IPS-20b (cell line): ENCODE data around the gene STK38L.
A peak's percentile ranks its signal among the peaks of the same experiment; 100 is the strongest.

ENCODE experiments used
- H3K27ac ChIP-seq: one replicate; pipeline ENCODE4 v1.5.1; 2013; ENCODE audit warnings: low read length
- H3K27me3 ChIP-seq: 2 replicates; pipeline ENCODE4 v1.6.1; 2013; ENCODE audit warnings: mild to moderate bottlenecking, low read length, inconsistent platforms; ENCODE audit not compliant: insufficient read depth
- H3K36me3 ChIP-seq: 2 replicates; pipeline ENCODE4 v1.6.1; 2013; ENCODE audit warnings: low read depth, mild to moderate bottlenecking, inconsistent platforms, low read length, moderate library complexity; ENCODE audit not compliant: insufficient read depth
- H3K4me1 ChIP-seq: 2 replicates; pipeline ENCODE4 v1.6.1; 2013; ENCODE audit warnings: mild to moderate bottlenecking, control low read depth, inconsistent platforms, low read length, moderate library complexity; ENCODE audit not compliant: insufficient read depth
- H3K4me3 ChIP-seq: 2 replicates; pipeline ENCODE4 v1.5.1; 2013; ENCODE audit warnings: mild to moderate bottlenecking, low read length, inconsistent platforms
- H3K9ac ChIP-seq: 2 replicates; pipeline ENCODE4 v1.6.1; 2013; ENCODE audit warnings: low read depth, mild to moderate bottlenecking, inconsistent platforms, low read length, moderate library complexity
- H3K9me3 ChIP-seq: 2 replicates; pipeline ENCODE4 v1.6.1; 2013; ENCODE audit warnings: mild to moderate bottlenecking, low read depth, low read length, inconsistent platforms; ENCODE audit not compliant: insufficient read depth

The STK38L gene

GRCh38 chr12:27261866-27262265 is 17.8 kb downstream of the STK38L start:
- Histone ChIP-seq H3K27ac (no peak overlapping the region), H3K27me3 (no peaks in the 10 kb centered on the region), H3K4me3 (no peak overlapping the region), H3K9me3 (no peaks in the 10 kb centered on the region), H3K4me1 (0 out of 2 replicates have a peak, but pooled peaks cover 3% of the 10 kb centered on the region), H3K36me3 (no peaks in the 10 kb centered on the region), H3K9ac (no peak overlapping the region)

GRCh38 chr12:27270148-27270547 is 26.1 kb downstream of the STK38L start:
- Histone ChIP-seq H3K36me3 (no peaks in the 10 kb centered on the region), H3K9me3 (no peaks in the 10 kb centered on the region), H3K9ac (no peak overlapping the region), H3K27ac (no peak overlapping the region), H3K27me3 (no peaks in the 10 kb centered on the region), H3K4me3 (no peak overlapping the region), H3K4me1 (peaks cover 13% of the 10 kb centered on the region)

- Histone ChIP-seq H3K36me3 (no peaks in the 10 kb centered on the region), H3K4me3 (no peak overlapping the region), H3K9ac (no peak overlapping the region), H3K4me1 (peaks cover 23% of the 10 kb centered on the region), H3K9me3 (no peaks in the 10 kb centered on the region), H3K27me3 (no peaks in the 10 kb centered on the region), H3K27ac (no peak overlapping the region)
Observed at GRCh38 chr12:27271206-27271605, 27.1 kb downstream of the STK38L start.

GRCh38 chr12:27272373-27273028 is 28.4 kb downstream of the STK38L start:
- H3K4me1 ChIP-seq = peaks cover 34% of the 10 kb centered on the region

GRCh38 chr12:27273114-27273513 is 29.0 kb downstream of the STK38L start:
- no peaks in the 10 kb centered on the region for H3K9me3 ChIP-seq
- no peaks in the 10 kb centered on the region for H3K27me3 ChIP-seq
- H3K4me1 ChIP-seq = peaks cover 35% of the 10 kb centered on the region
- no peak overlapping the region for H3K4me3 ChIP-seq
- H3K9ac ChIP-seq = no peak overlapping the region
- H3K27ac ChIP-seq = no peak overlapping the region
- H3K36me3 ChIP-seq = no peaks in the 10 kb centered on the region

More at GRCh38 chr12:27272373-27273028, 28.4 kb downstream of the STK38L start:
- Histone ChIP-seq H3K36me3 (no peaks in the 10 kb centered on the region), H3K4me3 (no peak overlapping the region), H3K9ac (no peak overlapping the region), H3K9me3 (no peaks in the 10 kb centered on the region), H3K27ac (no peak overlapping the region), H3K27me3 (no peaks in the 10 kb centered on the region)

GRCh38 chr12:27274706-27275105 is 30.6 kb downstream of the STK38L start:
- Histone ChIP-seq H3K4me1 (peaks cover 37% of the 10 kb centered on the region), H3K27me3 (no peaks in the 10 kb centered on the region), H3K4me3 (no peak overlapping the region), H3K9ac (no peak overlapping the region), H3K9me3 (no peaks in the 10 kb centered on the region), H3K36me3 (no peaks in the 10 kb centered on the region), H3K27ac (no peak overlapping the region)

GRCh38 chr12:27276275-27276674 is 32.2 kb downstream of the STK38L start:
- Histone ChIP-seq H3K4me1 (peaks cover 40% of the 10 kb centered on the region), H3K4me3 (peak overlapping the region; percentile 28; the same call in 1 of the 2 replicates), H3K27ac (no peak overlapping the region), H3K27me3 (no peaks in the 10 kb centered on the region), H3K9me3 (no peaks in the 10 kb centered on the region), H3K9ac (no peak overlapping the region; the same call in 1 of the 2 replicates), H3K36me3 (no peaks in the 10 kb centered on the region)

GRCh38 chr12:27277846-27278260 is 33.8 kb downstream of the STK38L start:
- H3K27me3 ChIP-seq = no peaks in the 10 kb centered on the region
- no peak overlapping the region for H3K27ac ChIP-seq
- no peaks in the 10 kb centered on the region for H3K36me3 ChIP-seq
- H3K4me1 ChIP-seq = peaks cover 31% of the 10 kb centered on the region
- no peak overlapping the region for H3K9ac ChIP-seq
- no peaks in the 10 kb centered on the region for H3K9me3 ChIP-seq
- no peak overlapping the region for H3K4me3 ChIP-seq

GRCh38 chr12:27279826-27280225 is 35.7 kb downstream of the STK38L start:
- H3K27ac ChIP-seq = no peak overlapping the region
- peaks cover 34% of the 10 kb centered on the region for H3K4me1 ChIP-seq
- no peaks in the 10 kb centered on the region for H3K27me3 ChIP-seq

GRCh38 chr12:27280412-27280811 is 36.3 kb downstream of the STK38L start:
- H3K4me1 ChIP-seq = peaks cover 31% of the 10 kb centered on the region

More at GRCh38 chr12:27279826-27280225, 35.7 kb downstream of the STK38L start:
- Histone ChIP-seq H3K9me3 (no peaks in the 10 kb centered on the region), H3K4me3 (no peak overlapping the region), H3K9ac (no peak overlapping the region), H3K36me3 (no peaks in the 10 kb centered on the region)

GRCh38 chr12:27282754-27283153 is 38.7 kb downstream of the STK38L start:
- H3K36me3 ChIP-seq = no peaks in the 10 kb centered on the region
- H3K4me1 ChIP-seq = peaks cover 19% of the 10 kb centered on the region
- H3K9me3 ChIP-seq = no peaks in the 10 kb centered on the region
- no peak overlapping the region for H3K4me3 ChIP-seq
- no peaks in the 10 kb centered on the region for H3K27me3 ChIP-seq
- H3K9ac ChIP-seq = no peak overlapping the region
- no peak overlapping the region for H3K27ac ChIP-seq

More at GRCh38 chr12:27280412-27280811, 36.3 kb downstream of the STK38L start:
- Histone ChIP-seq H3K9me3 (no peaks in the 10 kb centered on the region), H3K36me3 (no peaks in the 10 kb centered on the region), H3K9ac (no peak overlapping the region), H3K27ac (no peak overlapping the region), H3K4me3 (no peak overlapping the region), H3K27me3 (no peaks in the 10 kb centered on the region)

GRCh38 chr12:27284021-27284420 is 39.9 kb downstream of the STK38L start:
- Histone ChIP-seq H3K27me3 (no peaks in the 10 kb centered on the region), H3K4me3 (no peak overlapping the region), H3K36me3 (no peaks in the 10 kb centered on the region), H3K4me1 (peaks cover 19% of the 10 kb centered on the region), H3K27ac (no peak overlapping the region), H3K9me3 (no peaks in the 10 kb centered on the region), H3K9ac (no peak overlapping the region)
